Measurements from ENCODE around the gene CD300LD.
"Not testable (repeated sequence)": the region's sequence is repeated elsewhere in the genome, so short reads cannot be mapped to it uniquely, and the experiment has no call there.

Gene CD300LD

GRCh38 chr17:74592087-74592990, at the start of gene CD300LD:
CD300LD (minus strand) TSS chr17:74592283; CDS start chr17:74592202, 81 bp downstream.
- no CpG with 5 or more reads among the region's 14 CpGs for WGBS (ENCODE audit: insufficient coverage, insufficient read length)
- no peaks in the 10 kb centered on the region for H3K27me3 ChIP-seq (ENCODE audit: control insufficient read depth, insufficient read depth, low read length)
- no peak for DNase-seq (ENCODE audit: low read depth, low spot score)
- no peaks in the 10 kb centered on the region for H3K9me3 ChIP-seq (ENCODE audit: control insufficient read depth, insufficient read depth, low read length)
- H3K4me3 ChIP-seq (ENCODE audit: low read length): no peak within 1 kb of the TSS
- no peaks in the 10 kb centered on the region for H3K36me3 ChIP-seq (ENCODE audit: control insufficient read depth, insufficient read depth, low read length)
- H3K4me1 ChIP-seq (ENCODE audit: control insufficient read depth, insufficient read depth, low read length): no peaks in the 10 kb centered on the region
- H3K27ac ChIP-seq (ENCODE audit: low read length): no peak within 1 kb of the TSS

GRCh38 chr17:74641224-74641957, 49.3 kb upstream of the CD300LD start:
- no peak for DNase-seq (ENCODE audit: low read depth, low spot score)
- Histone ChIP-seq H3K9me3 (ENCODE audit: control insufficient read depth, insufficient read depth, low read length) (no peaks in the 10 kb centered on the region), H3K27ac (ENCODE audit: low read length) (no peak overlapping the region), H3K4me1 (ENCODE audit: control insufficient read depth, insufficient read depth, low read length) (no peaks in the 10 kb centered on the region), H3K4me3 (ENCODE audit: low read length) (no peak overlapping the region), H3K36me3 (ENCODE audit: control insufficient read depth, insufficient read depth, low read length) (no peaks in the 10 kb centered on the region), H3K27me3 (ENCODE audit: control insufficient read depth, insufficient read depth, low read length) (no peaks in the 10 kb centered on the region)
- no CpG with 5 or more reads among the region's 6 CpGs for WGBS (ENCODE audit: insufficient coverage, insufficient read length)

- Histone ChIP-seq H3K27me3 (ENCODE audit: control insufficient read depth, insufficient read depth, low read length) (no peaks in the 10 kb centered on the region), H3K27ac (ENCODE audit: low read length) (no peak overlapping the region), H3K4me3 (ENCODE audit: low read length) (no peak overlapping the region), H3K4me1 (ENCODE audit: control insufficient read depth, insufficient read depth, low read length) (peaks cover 1% of the 10 kb centered on the region; the same call in 1 of the 2 replicates), H3K9me3 (ENCODE audit: control insufficient read depth, insufficient read depth, low read length) (no peaks in the 10 kb centered on the region), H3K36me3 (ENCODE audit: control insufficient read depth, insufficient read depth, low read length) (no peaks in the 10 kb centered on the region)
- DNase-seq (ENCODE audit: low read depth, low spot score): no peak
- no CpG with 5 or more reads among the region's 10 CpGs for whole genome bisulfite sequencing (ENCODE audit: insufficient coverage, insufficient read length)
Observed at GRCh38 chr17:74639704-74640151, 47.6 kb upstream of the CD300LD start.

DNA sequence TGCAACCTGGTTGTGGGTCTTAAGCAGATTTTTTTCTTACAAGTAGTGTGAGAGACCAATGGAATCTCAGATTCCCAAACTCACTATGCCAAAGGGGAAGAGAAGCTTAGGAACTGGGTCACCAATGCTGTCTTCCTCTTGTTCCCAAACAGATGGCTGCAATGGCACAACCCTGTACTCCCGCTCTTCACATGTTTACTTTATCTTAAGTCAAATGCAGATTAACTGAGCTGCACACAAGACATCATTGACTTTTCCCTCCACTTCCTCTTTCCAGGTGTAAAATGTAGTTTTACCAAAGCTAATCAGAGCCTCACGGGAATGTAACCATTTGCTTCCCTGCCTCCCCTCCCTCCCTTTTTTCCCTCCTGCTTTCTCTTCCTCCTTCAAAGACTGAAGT, 45.8 kb upstream of the CD300LD start:
- Histone ChIP-seq H3K9me3 (ENCODE audit: control insufficient read depth, insufficient read depth, low read length) (no peaks in the 10 kb centered on the region), H3K36me3 (ENCODE audit: control insufficient read depth, insufficient read depth, low read length) (no peaks in the 10 kb centered on the region), H3K27me3 (ENCODE audit: control insufficient read depth, insufficient read depth, low read length) (no peaks in the 10 kb centered on the region), H3K27ac (ENCODE audit: low read length) (no peak overlapping the region), H3K4me3 (ENCODE audit: low read length) (no peak overlapping the region), H3K4me1 (ENCODE audit: control insufficient read depth, insufficient read depth, low read length) (peaks cover 6% of the 10 kb centered on the region; the same call in 1 of the 2 replicates)
- DNase-seq (ENCODE audit: low read depth, low spot score): no peak
- WGBS (ENCODE audit: insufficient coverage, insufficient read length): no CpG with 5 or more reads among the region's 2 CpGs

DNA sequence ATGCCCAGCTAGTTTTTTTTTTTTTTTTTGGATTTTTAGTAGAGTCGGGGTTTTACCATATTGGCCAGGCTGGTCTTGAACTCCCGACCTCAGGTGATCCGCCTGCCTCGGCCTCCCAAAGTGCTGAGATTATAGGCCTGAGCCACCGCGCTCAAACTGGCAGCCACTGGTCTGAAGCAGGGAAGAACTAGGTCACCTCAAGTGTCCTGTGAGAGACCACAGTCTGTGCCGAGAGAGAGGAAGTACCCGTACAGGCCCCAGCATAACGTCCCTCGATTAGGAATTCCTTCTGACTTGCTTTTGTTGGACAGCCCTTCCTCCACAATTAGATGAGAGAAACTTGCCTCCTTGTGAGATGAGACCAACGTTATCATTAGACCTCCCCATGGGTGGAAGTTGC, 45.2 kb upstream of the CD300LD start:
- Histone ChIP-seq H3K4me3 (ENCODE audit: low read length) (no peak overlapping the region), H3K4me1 (ENCODE audit: control insufficient read depth, insufficient read depth, low read length) (peaks cover 6% of the 10 kb centered on the region; the same call in 1 of the 2 replicates), H3K36me3 (ENCODE audit: control insufficient read depth, insufficient read depth, low read length) (no peaks in the 10 kb centered on the region), H3K27ac (ENCODE audit: low read length) (no peak overlapping the region), H3K27me3 (ENCODE audit: control insufficient read depth, insufficient read depth, low read length) (no peaks in the 10 kb centered on the region), H3K9me3 (ENCODE audit: control insufficient read depth, insufficient read depth, low read length) (no peaks in the 10 kb centered on the region)
- no CpG with 5 or more reads among the region's 11 CpGs for WGBS (ENCODE audit: insufficient coverage, insufficient read length)
- no peak for DNase-seq (ENCODE audit: low read depth, low spot score)

GRCh38 chr17:74636541-74637085, 44.5 kb upstream of the CD300LD start:
- H3K27me3 ChIP-seq (ENCODE audit: control insufficient read depth, insufficient read depth, low read length); DNase-seq (ENCODE audit: low read depth, low spot score); H3K9me3 ChIP-seq (ENCODE audit: control insufficient read depth, insufficient read depth, low read length); H3K36me3 ChIP-seq (ENCODE audit: control insufficient read depth, insufficient read depth, low read length); H3K4me1 ChIP-seq (ENCODE audit: control insufficient read depth, insufficient read depth, low read length); H3K27ac ChIP-seq (ENCODE audit: low read length); H3K4me3 ChIP-seq (ENCODE audit: low read length): not testable (repeated sequence)
- no CpG with 5 or more reads among the region's 10 CpGs for WGBS (ENCODE audit: insufficient coverage, insufficient read length)

DNA sequence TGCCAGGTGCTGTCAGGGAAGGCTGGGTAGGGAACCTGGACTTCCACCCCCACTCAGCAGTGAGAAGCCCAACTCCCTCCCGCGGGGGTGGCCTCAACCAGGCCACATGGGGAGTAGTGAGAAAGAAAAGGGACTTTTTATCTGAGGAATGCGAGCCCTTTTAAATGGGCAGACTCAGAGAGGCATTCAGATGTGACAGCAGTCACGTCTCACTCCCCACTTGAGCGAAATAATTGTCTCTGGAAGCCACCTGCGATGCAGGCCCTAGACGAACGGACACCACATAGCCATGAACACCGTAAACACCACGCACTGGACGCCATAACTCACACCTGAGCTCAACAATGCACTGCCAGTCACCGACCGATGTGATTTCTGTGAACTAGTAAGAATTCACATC, 43.3 kb upstream of the CD300LD start:
- Histone ChIP-seq H3K36me3 (ENCODE audit: control insufficient read depth, insufficient read depth, low read length) (no peaks in the 10 kb centered on the region), H3K27ac (ENCODE audit: low read length) (no peak overlapping the region), H3K4me3 (ENCODE audit: low read length) (no peak overlapping the region), H3K9me3 (ENCODE audit: control insufficient read depth, insufficient read depth, low read length) (no peaks in the 10 kb centered on the region), H3K4me1 (ENCODE audit: control insufficient read depth, insufficient read depth, low read length) (peaks cover 6% of the 10 kb centered on the region; the same call in 1 of the 2 replicates), H3K27me3 (ENCODE audit: control insufficient read depth, insufficient read depth, low read length) (no peaks in the 10 kb centered on the region)
- DNase-seq (ENCODE audit: low read depth, low spot score): no peak
- no CpG with 5 or more reads among the region's 13 CpGs for WGBS (ENCODE audit: insufficient coverage, insufficient read length)

GRCh38 chr17:74633326-74633725, 41.2 kb upstream of the CD300LD start:
- H3K9me3 ChIP-seq (ENCODE audit: control insufficient read depth, insufficient read depth, low read length): no peaks in the 10 kb centered on the region
- no CpG with 5 or more reads among the region's 8 CpGs for WGBS (ENCODE audit: insufficient coverage, insufficient read length)
- H3K4me3 ChIP-seq (ENCODE audit: low read length): no peak overlapping the region
- peaks cover 6% of the 10 kb centered on the region; the same call in 1 of the 2 replicates for H3K4me1 ChIP-seq (ENCODE audit: control insufficient read depth, insufficient read depth, low read length)
- no peaks in the 10 kb centered on the region for H3K36me3 ChIP-seq (ENCODE audit: control insufficient read depth, insufficient read depth, low read length)
- no peak overlapping the region for H3K27ac ChIP-seq (ENCODE audit: low read length)
- no peaks in the 10 kb centered on the region for H3K27me3 ChIP-seq (ENCODE audit: control insufficient read depth, insufficient read depth, low read length)
- DNase-seq (ENCODE audit: low read depth, low spot score): no peak

GRCh38 chr17:74632617-74633016, 40.5 kb upstream of the CD300LD start:
- peaks cover 6% of the 10 kb centered on the region; the same call in 1 of the 2 replicates for H3K4me1 ChIP-seq (ENCODE audit: control insufficient read depth, insufficient read depth, low read length)
- H3K4me3 ChIP-seq (ENCODE audit: low read length): no peak overlapping the region
- no peaks in the 10 kb centered on the region for H3K9me3 ChIP-seq (ENCODE audit: control insufficient read depth, insufficient read depth, low read length)
- WGBS (ENCODE audit: insufficient coverage, insufficient read length): no CpG with 5 or more reads among the region's 9 CpGs
- H3K27me3 ChIP-seq (ENCODE audit: control insufficient read depth, insufficient read depth, low read length): no peaks in the 10 kb centered on the region
- DNase-seq (ENCODE audit: low read depth, low spot score): no peak
- H3K27ac ChIP-seq (ENCODE audit: low read length): no peak overlapping the region
- no peaks in the 10 kb centered on the region for H3K36me3 ChIP-seq (ENCODE audit: control insufficient read depth, insufficient read depth, low read length)
